ENCODE measurements around the gene RNFT2.

Gene RNFT2

DNA sequence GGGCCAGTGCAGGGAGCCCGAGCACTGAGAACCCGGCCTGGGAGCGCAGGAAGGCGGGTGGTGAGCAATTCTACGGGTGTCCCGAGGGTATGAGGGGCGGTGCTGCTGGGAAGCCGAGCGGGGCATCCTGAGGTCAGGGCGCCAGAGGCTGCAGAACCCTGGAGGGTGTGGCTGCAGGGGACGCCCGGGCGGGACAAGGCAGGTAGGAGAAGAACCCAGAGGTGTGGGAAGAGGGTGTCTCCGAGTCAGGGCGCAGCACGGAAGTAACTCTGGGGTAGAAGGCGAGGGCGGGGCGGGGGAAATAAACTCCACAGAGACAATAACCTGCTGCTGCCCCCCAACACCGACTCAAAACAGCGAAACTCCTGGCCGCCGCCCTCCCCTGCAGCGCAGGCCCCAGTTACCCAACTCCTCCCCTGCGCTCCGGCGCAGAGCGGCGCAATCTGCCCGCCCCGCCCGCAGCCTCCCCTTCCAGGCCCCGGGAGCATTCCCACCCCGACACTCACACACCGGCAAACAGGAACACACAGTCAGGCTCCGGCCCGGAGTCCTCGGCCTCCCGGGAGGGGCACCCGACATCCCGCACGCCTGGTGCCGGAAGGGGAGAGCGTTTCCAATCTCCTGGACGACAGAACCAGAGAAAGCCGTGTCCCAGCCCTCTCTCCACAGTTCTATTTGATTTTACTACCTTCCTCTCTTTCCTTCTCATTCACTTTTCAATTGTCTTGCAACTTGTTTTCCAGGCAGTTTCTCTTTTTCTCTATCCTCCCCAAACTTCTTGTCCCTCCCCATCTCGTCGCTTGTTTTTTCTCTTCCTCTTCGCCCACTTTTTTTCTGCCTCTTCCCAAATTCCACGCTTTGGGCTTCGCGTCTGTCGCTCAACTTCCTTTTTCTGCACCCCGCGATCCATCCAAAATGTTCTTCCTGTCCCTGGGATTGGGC is 140.7 kb downstream of the RNFT2 start:
- no peak for DNase-seq (ENCODE audit: low read depth)

DNA sequence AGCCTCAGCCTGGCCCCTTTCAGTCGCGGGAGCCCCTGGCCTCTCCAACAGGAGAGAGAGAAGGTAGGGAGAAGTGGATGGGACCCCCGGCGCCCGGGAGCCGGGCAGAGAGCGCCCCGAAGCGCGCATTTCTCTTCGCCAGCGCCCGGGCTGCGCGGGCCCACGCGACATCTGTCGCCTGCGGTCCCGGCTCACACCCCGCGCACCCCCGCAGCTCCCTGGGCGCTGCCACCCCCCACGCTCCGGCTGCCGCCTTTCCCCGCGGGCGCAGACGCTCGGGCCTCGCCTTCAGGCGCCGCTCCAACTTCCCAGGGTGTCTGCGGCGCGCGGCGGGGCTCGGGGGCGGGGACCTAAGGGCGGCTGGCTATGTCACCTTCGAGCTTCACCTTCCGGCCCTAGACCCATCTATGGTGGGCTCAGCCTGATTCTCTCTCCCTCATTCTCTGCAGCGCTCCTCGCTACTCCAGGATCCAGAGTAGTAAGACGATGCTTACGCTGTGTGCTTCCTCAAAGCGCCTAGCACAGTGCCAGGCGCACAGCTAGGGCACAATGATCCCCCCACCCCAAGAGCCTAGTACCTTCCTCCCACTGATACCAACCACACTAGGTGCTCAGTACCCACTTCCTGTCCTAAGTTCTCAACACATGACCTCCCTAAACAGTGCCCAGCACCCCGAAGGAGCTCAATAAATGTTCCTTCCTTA is 141.5 kb downstream of the RNFT2 start:
- DNase-seq (ENCODE audit: low read depth), result no peak

DNA sequence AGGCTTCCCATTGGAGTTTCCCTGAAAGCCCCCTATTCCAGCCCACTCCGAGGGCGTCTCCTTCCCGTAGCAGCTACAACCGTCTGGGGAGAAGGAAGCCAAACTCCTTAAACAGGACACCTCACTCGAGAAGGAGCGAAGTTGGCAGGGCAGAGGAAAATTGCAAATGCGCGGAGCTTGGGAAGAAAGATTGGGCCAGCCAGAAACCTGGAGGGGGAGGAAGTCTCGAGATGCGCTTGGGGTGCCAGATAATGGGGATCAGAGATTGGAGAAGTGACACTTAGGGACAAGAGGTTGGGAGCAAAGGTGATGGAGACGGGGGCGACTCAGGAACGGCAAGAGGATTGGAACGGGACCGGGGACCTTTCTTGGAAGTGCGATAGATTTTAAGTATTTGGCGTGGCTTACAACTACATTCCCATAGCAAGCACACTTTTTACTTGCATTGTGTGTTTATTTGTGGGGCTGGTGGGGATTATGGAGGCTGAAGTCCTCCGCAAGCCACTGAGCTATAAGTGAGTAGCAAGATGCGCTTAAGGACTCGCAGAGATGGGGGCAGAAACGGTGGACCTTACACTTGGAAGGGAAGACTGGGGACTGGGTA is 142.2 kb downstream of the RNFT2 start:
- DNase-seq (ENCODE audit: low read depth), result no peak

DNA sequence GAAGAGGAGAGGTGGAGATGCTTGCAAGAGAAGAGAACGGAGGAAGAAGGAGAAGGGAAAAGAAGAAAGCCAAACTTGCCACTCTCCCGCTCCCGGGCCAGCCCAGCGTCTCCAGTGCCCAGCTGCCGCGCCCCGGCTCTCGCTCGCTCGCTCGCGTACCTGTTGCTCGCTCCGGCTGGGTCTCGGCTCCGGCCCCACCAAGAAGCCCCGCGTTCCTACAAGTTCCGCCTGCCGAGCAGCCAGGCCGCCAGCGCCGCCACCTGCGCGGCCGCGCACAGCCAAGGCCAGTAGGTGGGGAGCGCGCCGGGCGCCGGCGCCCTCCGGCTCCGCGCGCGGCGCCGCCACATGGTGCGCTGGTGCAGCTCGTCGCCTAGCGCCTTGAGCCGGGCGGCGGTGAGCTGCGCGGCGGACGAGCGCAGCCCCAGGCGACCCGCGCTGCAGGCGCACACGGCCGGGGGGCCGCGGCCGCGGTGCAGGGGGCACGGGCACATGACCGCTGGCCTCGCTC is 142.8 kb downstream of the RNFT2 start:
- no peak for DNase-seq (ENCODE audit: low read depth)

DNA sequence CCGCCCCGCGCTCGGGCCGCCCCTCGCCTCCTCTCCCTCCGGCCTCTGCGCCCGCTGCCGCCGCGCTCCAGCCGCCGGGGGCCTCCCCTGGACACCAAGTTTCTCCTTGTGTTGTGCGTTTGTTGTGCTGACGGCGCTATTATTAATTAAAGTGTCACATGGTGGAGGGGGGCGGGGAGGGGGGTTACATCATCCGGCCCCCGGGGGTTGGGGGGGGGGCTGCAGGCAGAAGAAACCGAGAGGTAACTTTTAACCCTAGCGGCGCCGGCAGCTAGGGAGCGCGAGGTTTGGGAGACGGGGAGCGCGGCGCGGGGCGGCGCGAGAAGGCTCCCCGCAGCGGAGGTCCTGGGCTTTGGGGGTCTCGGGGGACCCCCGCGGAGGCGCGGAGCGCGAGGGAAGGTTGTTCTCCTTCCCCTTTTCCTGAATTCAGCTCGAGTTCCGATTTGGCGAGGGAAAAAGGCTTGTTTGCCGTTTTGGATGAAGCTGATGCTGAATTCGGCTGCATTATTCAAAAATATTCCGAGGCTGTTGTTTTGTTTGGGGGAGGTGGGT is 143.3 kb downstream of the RNFT2 start, which contains the start of gene HRK:
Gene HRK (minus strand): TSS at position 117 of the 552 bp plus-strand sequence. CDS start 134 bp downstream, outside the sequence.
- no peak for DNase-seq (ENCODE audit: low read depth)

DNA sequence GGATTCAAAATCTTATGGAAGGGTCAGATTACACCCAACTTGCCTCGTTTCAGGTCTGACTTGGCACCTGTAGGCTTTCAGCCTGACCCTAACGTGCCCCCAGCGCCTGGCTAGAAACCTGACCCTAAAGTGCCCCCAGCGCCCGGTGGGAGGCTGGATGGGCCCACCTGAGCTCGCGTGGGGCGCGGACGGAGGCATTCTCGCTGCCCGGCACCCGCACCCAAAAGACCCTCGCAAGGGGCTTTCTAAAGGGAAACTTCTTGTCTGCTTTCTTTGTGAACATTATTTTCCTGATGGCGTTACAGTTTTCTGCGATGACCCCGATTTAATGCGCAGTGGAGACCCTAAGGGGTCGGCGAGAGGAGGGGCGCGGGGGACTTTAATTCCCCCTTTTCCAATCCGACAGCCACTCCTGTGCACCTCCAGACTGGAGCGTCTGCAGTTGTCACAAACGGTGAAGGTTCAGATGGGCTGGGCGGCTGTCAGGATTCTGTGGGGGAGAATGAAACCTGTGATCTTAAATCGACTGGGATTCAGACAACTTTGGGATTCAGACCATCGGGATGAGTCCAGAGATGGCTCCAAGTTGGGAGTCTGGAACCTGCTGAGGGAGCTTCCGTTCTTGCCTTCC is 143.9 kb downstream of the RNFT2 start:
- no peak for DNase-seq (ENCODE audit: low read depth)

DNA sequence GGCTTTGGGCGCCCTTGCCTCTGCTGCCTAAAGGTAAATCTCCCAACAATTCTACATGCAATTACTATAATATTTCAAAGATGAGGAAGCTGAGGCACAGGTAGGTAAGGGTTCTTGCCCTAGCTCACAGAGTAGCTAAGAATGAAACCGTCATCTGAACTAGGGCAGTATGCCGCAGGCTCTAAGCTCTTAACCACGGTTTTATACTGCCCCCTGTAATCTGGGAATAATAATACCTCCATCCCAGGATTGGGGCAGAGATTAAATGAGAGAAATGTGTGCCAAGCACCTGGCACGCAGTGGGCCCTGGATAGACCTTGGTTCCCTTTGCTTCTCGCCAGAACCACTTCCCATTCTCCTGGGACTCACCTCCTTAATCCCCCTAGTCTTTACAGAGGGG is 144.6 kb downstream of the RNFT2 start:
- DNase-seq (ENCODE audit: low read depth), result no peak

DNA sequence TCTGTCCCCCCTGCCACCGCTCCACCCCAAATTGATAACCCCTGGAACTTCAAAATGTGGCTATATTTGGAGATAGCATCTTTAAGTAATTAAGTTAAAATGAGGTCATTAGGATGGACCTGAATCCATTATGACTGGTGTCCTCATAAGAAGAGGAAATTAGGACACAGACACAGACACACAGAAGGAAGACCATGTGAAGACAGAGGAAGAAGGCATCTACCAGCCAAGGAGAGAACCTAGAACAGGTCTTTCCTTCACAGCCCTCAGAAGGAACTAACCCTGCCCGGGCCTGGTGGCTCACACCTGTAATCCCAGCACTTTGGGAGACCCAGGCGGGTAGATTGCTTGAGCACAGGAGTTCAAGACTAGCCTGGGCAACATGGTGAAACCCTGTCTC is 146.8 kb downstream of the RNFT2 start:
- no peak for DNase-seq (ENCODE audit: low read depth)

DNA sequence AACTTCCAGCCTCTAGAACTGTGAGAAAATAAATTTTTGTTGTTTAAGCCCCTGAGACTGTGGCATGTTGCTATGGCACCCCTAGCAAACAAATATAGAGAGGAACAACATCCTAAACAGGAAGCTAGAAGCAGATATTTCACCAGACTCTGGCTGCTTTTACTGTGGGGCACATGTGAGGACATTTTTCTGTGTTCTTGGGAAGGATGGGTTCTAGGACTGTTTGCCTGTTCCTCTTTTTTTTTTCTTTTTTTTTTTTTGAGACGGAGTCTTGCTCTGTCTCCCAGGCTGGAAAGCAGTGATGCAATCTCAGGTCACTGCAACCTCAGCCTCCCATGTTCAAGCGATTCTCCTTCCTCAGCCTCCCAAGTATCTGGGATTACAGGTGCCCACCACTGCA is 147.4 kb downstream of the RNFT2 start:
- DNase-seq (ENCODE audit: low read depth), result no peak

DNA sequence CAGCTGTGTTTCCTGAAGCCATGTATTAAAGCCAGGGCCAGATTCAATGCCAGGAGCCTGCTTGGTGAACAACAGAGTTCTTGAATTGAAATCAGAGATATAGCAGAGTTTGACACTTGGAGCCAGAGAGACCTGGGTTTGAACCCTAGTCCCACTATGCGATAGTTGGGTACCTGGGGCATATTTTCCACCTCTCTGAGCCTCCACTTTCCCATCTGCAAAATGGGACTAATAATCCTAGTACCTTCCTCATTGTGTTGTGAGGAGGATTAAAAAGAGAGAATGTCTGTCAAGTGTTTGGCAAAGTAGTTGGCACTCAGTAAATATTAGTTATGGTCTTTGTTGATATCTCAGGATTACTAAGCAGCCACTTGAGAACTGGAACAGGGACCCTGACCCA is 149.1 kb downstream of the RNFT2 start:
- DNase-seq (ENCODE audit: low read depth), result no peak

DNA sequence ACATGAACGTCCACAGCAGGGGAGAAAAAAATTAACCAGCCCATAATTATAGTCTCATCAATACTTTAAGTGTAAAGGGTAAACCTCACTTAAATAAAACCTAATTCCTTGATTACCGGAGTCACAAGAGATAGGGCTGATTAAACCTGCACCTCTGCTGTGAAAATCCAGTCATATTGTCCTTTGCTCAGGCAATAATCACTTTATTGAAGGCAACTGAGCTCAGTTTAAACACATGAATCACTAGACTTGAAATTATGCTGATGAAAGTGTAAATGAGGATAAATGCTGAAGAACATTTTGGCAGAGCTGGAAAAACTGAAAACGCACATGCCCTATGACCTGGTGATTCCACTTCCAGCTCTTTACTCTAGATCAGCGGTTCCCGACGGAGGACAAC is 149.8 kb downstream of the RNFT2 start:
- DNase-seq (ENCODE audit: low read depth), result no peak

DNA sequence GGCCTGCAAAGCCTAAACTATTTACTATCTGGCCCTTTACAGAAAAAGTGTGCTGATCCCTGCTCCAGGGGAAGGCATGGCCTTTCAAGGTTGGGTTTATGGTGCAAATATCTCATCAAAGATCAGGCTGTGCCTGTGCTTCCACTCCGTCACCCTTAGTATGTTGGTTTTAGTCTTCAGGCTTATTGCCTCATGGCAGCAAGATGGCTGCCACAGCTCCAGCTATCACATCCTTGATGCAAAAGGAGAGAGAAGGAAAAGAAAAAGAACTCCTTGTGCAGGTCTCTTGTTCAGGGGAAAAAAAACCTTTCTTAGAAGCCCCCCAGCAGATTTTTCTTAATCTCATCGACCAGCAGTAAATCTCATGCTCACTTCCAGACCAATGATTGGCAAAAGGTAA is 152.2 kb downstream of the RNFT2 start:
- DNase-seq (ENCODE audit: low read depth), result no peak

DNA sequence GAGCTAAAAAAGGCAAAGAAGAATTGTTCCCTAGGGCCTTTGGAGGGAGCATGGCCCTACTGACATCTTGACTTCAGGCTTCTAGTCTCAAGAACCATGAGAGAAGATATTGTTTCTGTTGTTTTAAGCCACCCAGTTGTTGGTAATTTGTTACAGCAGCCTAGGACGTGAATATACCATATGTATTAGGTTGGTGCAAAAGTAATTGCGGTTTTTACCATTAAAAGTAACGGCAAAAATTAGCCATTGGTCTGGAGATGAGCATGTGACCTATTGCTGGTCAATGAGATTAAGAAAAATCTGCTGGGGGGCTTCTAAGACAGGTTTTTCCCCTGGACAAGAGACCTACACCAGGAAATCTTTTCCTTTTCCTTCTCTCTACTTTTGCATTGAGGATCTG is 152.9 kb downstream of the RNFT2 start:
- no peak for DNase-seq (ENCODE audit: low read depth)

DNA sequence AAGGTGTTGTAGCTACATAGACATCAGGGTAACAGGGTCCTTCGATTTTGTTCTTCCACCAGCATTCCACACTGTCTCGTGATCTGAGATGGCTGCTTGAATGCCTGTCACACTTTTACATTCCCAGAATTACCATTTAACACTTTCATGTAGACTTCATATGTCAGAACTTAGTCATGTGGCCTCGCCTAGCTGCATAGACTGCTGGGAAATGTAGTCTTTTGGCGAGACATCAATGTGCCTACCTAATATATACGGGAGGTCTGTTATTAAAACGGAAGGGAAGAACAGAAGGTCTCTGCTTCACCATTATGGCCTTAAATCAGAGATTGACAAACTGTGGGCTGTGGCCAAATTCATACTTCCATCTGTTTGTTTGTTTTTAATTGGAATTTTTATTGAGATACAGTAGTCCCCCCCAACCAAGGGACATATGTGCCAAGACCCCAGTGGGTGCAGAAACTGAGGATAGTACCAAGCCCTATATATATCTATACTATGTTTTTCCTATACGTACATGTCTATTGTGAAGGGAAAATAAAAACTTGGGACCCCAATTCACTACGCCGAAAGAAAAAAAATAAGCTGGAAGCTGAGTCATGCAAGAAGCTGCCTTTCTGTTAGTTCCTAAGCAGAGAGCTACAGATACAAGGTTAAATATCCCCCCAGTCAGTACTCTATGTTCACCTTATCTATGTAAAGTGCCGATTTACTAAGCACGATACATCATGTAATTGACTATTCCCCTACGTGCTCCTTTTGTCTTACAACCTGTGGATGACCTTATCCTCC is 154.4 kb downstream of the RNFT2 start:
- DNase-seq (ENCODE audit: low read depth), result no peak

DNA sequence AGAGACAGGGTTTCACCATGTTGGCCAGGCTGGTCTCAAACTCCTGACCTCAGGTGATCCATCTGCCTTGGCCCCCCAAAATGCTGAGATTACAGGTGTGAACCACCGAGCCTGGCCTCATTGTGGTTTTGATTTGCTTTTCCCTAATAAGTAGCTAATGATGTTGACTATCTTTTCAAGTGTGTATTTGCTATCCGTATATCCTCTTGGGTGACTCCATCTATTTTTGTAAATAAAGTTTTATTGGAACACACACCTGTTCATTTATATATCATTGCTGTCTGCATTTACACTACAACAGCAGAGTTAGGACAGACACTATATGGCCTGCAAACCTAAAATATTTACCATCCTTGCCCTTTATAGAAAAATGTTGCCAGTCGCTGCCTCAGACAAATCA is 156.8 kb downstream of the RNFT2 start:
- DNase-seq (ENCODE audit: low read depth), result no peak

DNA sequence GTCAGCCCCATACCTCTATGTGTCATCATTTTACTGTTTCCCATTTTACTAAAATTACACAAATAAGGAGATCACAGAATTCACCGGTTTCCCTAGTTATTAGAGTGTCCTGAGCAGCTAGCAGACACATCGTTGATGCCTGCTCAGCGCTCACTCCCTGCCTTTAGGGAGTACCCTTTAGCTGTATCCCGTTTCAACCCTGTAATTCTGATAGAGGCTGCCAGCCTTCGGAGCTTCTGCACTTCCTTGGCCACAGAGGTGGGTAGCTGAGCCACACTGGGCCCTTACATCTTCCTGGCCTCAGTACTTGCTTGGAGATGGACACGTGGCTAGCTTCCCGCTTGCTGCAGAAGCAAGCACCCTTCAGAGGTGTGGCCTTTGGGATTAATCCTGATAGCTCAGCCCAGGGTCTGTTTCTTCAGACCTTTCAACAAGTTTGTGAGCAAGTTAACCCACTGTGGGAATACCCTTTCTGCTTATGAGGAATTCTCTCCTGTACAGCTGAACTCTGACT is 158.4 kb downstream of the RNFT2 start:
- no peak for DNase-seq (ENCODE audit: low read depth)

DNA sequence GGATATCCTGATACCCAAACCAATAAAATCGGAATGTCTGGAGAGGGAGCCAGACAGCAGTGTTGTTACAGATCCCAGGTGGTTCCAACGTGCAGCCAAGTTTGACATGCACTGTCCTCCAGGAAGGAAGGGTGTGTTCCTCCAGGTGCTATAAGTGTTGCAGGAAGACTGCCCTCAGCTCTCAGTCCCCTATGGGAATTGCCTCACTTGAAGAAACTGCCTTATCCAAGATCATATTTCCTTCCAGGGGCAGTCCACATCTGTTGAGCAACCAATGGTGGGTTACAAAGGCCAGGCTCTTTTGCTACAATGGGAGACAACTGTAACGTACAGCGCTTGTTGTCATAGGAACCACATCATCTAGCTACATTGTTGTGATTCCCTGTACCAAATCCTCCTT is 159.4 kb downstream of the RNFT2 start:
- no peak for DNase-seq (ENCODE audit: low read depth)

DNA sequence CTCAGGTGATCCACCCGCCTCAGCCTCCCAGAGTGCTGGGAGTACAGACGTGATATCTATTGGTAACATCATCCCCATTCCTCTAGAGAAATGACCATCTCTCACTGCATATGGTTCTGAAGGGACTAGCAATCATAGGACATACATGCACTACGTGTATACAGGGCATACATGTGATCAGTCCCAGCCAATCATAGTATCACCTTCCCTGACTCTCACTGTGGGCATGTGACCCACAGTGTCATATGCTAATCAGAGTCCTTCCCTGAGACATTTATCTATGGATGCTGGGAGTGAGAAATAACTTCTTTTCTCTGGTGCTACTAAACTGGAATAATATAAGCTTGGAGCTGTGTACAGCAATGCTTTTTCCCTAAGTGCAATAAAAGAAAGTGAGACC is 160.6 kb downstream of the RNFT2 start:
- no peak for DNase-seq (ENCODE audit: low read depth)

DNA sequence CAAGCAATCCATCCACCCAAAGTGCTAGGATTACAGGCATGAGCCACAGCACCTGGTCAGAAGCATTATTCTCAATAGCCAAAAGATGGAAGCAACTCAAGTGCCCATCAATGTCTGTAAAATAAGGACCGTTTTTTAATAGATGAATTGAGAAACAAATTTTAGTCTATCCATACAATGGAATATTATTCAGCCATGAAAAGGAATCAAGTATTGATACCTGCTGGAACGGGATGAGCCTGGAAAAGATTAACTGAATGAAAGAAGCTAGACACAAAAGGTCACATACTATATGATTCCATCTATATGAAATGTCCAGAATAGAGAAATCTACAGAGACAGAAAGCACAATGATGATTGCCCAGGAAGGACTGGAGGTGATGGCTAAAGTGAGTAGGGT is 163.5 kb downstream of the RNFT2 start:
- DNase-seq (ENCODE audit: low read depth), result no peak

Measured in GM04504 (cell line).